GM21825 (cell line): ENCODE results near the gene GHSR.

ENCODE experiments used
- ATAC-seq: cut with Tn5 transposase; IDR thresholded peaks from one replicate; pipeline ENCODE4 v1.9.1; 2021; ENCODE audit warnings: mild to moderate bottlenecking, moderate library complexity; ENCODE audit not compliant: unreplicated experiment

The GHSR gene

GRCh38 chr3:172438186-172438585, 10.1 kb downstream of the GHSR start:
- no peak for ATAC-seq

- ATAC-seq: no peak
Observed at GRCh38 chr3:172437713-172438112, 10.5 kb downstream of the GHSR start.

GRCh38 chr3:172415323-172415722, 32.9 kb downstream of the GHSR start:
- no peak for ATAC-seq

DNA sequence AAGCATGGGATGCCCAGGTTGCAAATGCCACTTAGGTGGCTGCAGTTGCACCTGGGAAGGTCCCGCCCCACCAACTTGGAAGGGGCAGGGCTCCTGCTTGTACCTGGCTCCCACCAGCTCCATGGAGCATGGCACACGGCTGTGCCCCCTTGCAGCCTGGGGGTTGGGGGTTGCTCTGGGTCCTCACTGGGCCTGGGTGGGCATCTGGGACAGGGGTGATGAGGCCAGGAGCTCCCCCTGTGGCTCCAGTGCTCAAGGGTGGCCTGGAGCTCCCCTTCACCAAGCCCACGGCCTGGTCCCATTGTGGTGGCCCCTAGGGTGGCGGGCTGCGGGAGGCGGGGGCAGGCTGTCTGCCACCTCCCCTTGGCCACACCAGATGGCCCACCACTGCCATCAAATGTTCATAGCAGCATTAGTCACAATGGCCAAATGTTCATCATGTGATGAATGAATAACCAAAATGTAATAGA, 36.7 kb downstream of the GHSR start:
- no peak for ATAC-seq

DNA sequence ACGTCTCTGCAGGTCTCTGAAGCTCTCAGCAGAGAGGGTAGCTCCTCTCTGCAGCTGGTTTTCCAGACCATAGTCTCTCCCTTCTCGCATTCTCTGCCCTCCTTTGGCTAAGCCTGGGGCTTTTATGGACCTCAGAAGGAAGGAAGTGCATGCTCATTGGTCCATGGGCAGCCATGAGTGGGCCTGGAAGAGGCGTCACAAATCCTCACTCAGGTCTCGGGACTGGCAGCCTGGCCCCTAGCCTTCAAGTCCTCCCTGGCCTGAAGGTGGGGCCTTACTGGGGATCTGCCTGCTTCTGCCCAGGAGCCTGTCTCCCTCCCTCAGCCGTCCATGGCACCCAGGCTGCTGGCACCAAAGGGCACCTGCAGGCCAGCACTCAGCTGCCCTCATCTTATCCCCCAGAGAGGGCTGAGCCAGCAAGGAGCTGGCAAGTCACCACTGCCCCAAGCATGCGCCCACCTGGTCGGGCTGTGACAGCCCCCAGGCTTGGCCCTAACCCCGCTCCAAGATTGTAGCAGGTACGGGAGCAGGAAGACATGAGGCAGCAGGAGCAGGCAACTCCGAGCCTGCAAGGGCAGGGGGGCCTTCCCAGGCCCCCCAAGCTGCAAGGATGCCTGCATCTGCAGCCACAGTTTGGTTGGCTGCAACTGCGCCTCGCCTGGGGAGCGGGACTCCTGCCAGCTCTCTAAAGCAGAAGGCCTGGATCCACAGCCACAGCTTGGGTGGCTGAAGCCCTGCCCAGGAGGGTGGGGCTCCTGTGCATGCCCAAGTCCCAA, 37.4 kb downstream of the GHSR start:
- ATAC-seq: no peak

DNA sequence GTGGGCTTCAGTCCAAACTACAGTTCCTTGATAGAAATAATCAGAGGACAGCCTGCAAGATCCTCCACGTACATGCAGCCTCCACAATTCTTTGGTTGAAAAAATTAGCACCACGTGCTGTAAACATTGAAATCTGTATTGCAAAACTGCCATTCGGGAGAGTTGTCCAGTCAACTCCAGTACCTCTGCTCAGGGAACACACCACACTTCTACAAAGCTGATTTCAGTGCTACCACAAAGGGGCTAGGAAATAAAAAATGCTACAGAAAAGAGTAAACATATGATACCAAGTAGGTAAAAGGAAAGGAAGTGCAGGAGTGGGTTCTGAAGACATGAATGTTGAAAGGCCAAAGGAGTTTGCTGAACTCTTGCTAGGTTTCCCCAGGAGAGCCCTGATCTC, 40.4 kb downstream of the GHSR start:
- no peak for ATAC-seq

DNA sequence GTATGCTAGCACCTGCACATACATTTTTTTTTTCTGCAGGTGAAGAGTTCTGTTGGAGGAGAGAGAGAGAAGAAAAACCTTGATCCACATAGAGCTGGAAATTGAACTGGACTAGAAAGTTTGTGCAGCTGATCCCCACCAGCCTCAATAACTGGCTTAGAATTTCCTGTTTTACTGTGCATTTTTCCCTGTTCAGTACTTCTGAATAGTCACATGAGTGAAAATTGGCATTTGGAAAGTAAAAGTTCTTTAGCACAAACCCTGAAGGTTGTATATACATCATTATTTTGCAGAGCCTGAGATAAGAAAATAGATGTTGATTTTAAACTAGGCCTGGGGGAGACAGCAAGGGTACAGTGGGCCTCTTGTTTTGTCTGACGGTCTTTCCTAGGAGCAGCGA, 42.3 kb downstream of the GHSR start:
- ATAC-seq: no peak

DNA sequence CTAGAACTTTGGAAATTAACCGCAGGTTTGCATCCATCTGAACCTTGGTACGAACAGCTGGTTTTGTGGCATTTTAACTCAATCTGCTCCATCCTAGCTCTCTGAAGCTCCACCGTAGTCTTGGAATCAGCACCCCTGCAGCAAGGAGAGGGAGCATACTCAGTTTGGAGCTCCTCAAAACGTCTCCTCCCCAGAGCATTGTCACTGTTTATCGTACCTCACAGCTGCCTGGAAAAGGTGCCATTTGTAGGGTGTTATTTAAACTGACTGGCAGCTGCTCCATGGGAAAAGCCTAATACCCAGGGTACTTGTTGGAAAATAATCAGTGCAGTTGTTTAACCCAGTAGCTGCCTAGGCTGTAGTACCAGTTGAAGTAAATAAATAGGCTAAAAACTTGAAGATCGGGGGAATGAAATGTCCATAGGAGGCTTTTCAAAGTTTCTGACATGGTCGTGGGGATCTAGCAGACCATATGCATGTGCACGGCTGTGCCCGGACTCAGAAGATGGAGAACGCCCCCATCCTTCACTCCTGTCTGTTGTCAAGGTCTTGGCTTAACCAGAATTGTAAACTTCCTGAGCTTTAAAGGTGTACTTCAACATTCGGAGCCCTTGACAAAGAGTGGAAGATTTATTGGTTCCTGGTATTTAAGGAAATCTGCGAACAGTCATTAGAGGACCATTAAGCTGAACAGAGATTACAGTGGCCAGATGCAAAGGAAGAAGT, 43.9 kb downstream of the GHSR start:
- ATAC-seq: no peak

GRCh38 chr3:172402892-172403643, 45.2 kb downstream of the GHSR start:
- no peak for ATAC-seq

DNA sequence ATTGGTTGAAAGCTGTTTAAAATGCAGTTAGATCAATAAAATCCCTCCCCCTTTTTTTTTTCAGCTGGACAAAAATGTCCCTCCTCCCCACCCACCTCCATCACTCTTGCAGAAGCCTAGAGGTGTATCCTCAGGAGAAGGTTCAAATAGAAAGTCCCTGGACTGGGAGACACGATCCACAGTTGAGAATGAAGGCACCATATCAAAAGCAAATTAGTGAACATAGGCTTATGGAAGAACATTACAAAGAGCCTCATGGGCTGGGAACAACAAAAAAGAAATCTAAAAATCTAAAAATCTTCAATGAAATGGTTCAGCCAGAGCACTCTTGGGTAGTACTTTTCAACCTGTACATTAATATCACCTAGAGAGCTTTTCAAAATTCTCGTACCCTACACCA, 46.2 kb downstream of the GHSR start:
- ATAC-seq: no peak

GRCh38 chr3:172398484-172398883, 49.8 kb downstream of the GHSR start:
- ATAC-seq: no peak

- ATAC-seq: no peak
Observed at GRCh38 chr3:172397716-172398405, 50.4 kb downstream of the GHSR start.

DNA sequence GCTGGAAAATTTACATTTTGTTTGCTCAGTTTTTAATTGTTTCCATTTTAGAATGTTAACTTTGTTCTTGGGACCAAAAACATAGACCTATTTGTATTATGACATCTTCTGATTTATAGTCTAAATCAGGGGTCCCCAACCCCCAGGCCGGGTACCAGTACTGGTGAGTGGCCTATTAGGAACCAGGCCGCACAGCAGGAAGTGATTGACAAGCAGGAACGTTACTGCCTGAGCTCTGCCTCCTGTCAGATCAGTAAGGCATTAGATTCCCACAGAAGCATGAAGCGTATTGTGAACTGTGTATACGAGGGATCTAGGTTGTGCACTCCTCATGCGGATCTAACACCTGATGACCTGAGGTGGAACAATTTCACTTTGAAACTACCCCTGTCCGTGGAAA, 51.9 kb downstream of the GHSR start:
- ATAC-seq: no peak

- no peak for ATAC-seq
Observed at GRCh38 chr3:172394692-172395091, 53.6 kb downstream of the GHSR start.
